ENCODE measurements around the gene DLK2.

DLK2 gene

DNA sequence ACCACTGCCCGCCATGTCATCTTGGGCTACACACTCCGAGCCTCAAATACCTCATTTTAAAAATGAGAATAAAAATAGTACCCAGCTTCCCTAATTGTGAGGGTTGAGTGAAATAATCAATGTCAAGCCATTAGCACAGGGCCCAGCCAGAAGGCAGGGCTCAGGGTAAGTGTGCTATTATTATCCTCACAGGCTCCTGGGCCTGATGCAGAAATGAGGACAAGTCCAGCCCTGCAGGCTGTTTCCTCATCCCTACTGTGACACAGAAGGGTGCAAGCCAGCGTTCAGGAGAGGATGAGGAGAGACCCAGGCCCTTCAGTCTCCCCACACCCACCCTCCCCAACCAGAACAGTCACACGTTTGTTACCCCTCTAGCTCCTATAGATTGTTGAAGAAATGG is 4.0 kb downstream of the DLK2 start:
- no peak for DNase-seq (ENCODE audit: low read depth)
- no peak for TF ChIP-seq CTCF (IDR thresholded peaks at IDR 0.05; ENCODE audit: control insufficient read depth, insufficient read depth, low read depth, low read length, missing control alignments)
- H3K4me3 ChIP-seq (ENCODE audit: control insufficient read depth, low read depth, low read length), result no peak overlapping the region

- no peak for DNase-seq (ENCODE audit: low read depth)
- no peak overlapping the region for H3K4me3 ChIP-seq (ENCODE audit: control insufficient read depth, low read depth, low read length)
- TF ChIP-seq CTCF (IDR thresholded peaks at IDR 0.05; ENCODE audit: control insufficient read depth, insufficient read depth, low read depth, low read length, missing control alignments), result no peak
Observed at GRCh38 chr6:43450699-43451131, 4.6 kb downstream of the DLK2 start.

DNA sequence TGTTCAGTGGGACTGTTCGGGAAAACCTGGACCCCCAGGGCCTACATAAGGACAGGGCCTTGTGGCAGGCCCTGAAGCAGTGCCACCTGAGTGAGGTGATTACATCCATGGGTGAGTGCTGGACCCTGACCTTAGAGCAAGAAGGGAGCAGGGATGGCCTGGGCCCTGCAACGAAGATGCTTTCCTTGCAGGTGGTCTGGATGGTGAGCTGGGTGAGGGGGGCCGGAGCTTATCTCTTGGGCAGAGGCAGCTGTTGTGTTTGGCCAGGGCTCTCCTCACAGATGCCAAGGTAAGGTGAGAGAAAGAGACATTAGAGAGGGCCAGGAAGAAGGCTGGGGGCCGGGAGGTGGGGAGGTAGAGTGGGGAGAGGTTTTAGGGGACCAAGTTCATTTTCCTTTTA is 6.4 kb downstream of the DLK2 start:
- no peak overlapping the region for H3K4me3 ChIP-seq (ENCODE audit: control insufficient read depth, low read depth, low read length)
- TF ChIP-seq CTCF (IDR thresholded peaks at IDR 0.05; ENCODE audit: control insufficient read depth, insufficient read depth, low read depth, low read length, missing control alignments), result no peak
- no peak for DNase-seq (ENCODE audit: low read depth)

DNA sequence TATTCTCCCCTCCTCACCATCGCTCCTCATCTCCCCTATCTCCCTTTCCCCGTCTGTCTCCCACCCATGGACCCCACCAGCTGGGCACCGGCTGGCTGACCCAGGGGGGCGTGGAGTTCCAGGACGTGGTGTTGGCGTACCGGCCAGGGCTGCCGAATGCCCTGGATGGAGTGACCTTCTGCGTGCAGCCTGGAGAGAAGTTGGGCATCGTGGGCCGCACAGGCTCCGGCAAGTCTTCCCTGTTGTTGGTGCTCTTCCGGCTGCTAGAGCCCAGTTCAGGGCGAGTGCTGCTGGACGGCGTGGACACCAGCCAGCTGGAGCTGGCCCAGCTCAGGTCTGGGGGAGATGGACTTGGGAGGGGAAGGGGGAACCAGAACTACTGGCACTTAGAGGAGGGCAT is 7.7 kb downstream of the DLK2 start:
- DNase-seq (ENCODE audit: low read depth), result no peak
- TF ChIP-seq CTCF (IDR thresholded peaks at IDR 0.05; ENCODE audit: control insufficient read depth, insufficient read depth, low read depth, low read length, missing control alignments), result no peak

GRCh38 chr6:43445576-43445975 is 9.8 kb downstream of the DLK2 start:
- no peak overlapping the region for H3K4me3 ChIP-seq (ENCODE audit: control insufficient read depth, low read depth, low read length)
- DNase-seq (ENCODE audit: low read depth), result no peak
- no peak for TF ChIP-seq CTCF (IDR thresholded peaks at IDR 0.05; ENCODE audit: control insufficient read depth, insufficient read depth, low read depth, low read length, missing control alignments)

More for the DNA sequence above, 7.7 kb downstream of the DLK2 start:
- H3K4me3 ChIP-seq (ENCODE audit: control insufficient read depth, low read depth, low read length), result no peak overlapping the region

DNA sequence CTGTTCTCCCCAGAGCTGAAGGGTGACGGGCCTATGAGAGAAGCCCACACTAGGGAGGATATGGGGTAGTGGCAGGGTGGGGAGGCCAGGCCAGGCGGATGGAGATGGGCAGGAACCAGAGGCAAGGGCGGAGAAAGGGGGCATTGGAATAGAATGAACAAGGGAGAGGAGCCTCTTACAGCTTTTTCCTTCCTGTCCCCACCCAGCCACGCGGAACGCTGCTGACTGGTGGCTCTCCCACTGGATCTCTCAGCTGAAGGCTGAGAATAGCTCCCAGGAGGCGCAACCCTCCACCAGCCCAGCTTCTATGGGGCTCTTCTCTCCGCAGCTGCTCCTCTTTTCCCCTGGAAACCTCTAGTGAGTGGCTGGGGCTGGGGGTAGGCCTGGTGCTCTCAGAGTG is 10.8 kb downstream of the DLK2 start:
- no peak overlapping the region for H3K4me3 ChIP-seq (ENCODE audit: control insufficient read depth, low read depth, low read length)
- DNase-seq (ENCODE audit: low read depth), result no peak
- TF ChIP-seq CTCF (IDR thresholded peaks at IDR 0.05; ENCODE audit: control insufficient read depth, insufficient read depth, low read depth, low read length, missing control alignments), result no peak

GRCh38 chr6:43444036-43444435 is 11.3 kb downstream of the DLK2 start:
- TF ChIP-seq CTCF (IDR thresholded peaks at IDR 0.05; ENCODE audit: control insufficient read depth, insufficient read depth, low read depth, low read length, missing control alignments), result no peak
- no peak overlapping the region for H3K4me3 ChIP-seq (ENCODE audit: control insufficient read depth, low read depth, low read length)
- DNase-seq (ENCODE audit: low read depth), result no peak
